Activated T-helper 17 cell treated with anti-CD3 and anti-CD28 coated beads, Interleukin-2, amount 50 U/mL, for 72 hours (primary cell): ENCODE measurements around the gene HVCN1. TPM values are rescaled to one million over a fixed set of nuclear protein-coding genes. Genes with fewer than 3 reads are reported as not detected.

ENCODE experiments used
- ATAC-seq: fragments of 150-1000 bp; cut with Tn5 transposase; replicated peaks from 2 replicates; pipeline ENCODE4 v1.10.0; 2021; ENCODE audit warnings: mild to moderate bottlenecking, moderate library complexity
- H3K27ac Mint-ChIP-seq: one replicate; pipeline ENCODE4 v1.8.0; 2022; ENCODE audit warnings: mixed read lengths
- H3K27me3 Mint-ChIP-seq: one replicate; pipeline ENCODE4 v1.8.0; 2022; ENCODE audit warnings: mixed read lengths
- H3K36me3 Mint-ChIP-seq: one replicate; pipeline ENCODE4 v1.8.0; 2022; ENCODE audit warnings: low read depth, mild to moderate bottlenecking, mixed read lengths
- H3K4me1 Mint-ChIP-seq: one replicate; pipeline ENCODE4 v1.8.0; 2022; ENCODE audit warnings: mixed read lengths
- H3K4me3 Mint-ChIP-seq: one replicate; pipeline ENCODE4 v1.8.0; 2022; ENCODE audit warnings: mild to moderate bottlenecking, mixed read lengths
- H3K9me3 Mint-ChIP-seq: one replicate; pipeline ENCODE4 v1.8.0; 2022; ENCODE audit warnings: mixed read lengths
- total RNA-seq, 2 donors: library from RNA; stranded (reverse); gene quantifications; one replicate each; pipeline ENCODE4 v1.2.3, GENCODE V29; 2022

HVCN1 gene
- total RNA-seq, 2 donors from 2014 or later, result 0.71 to 1.7 TPM

GRCh38 chr12:110599334-110599733 lies 89.6 kb downstream of the HVCN1 start:
- Mint-ChIP-seq H3K4me1 (peaks cover 7% of the 10 kb centered on the region), H3K27me3 (no peaks in the 10 kb centered on the region), H3K36me3 (no peaks in the 10 kb centered on the region), H3K4me3 (no peak overlapping the region), H3K9me3 (no peaks in the 10 kb centered on the region), H3K27ac (no peak overlapping the region)
- no peak for ATAC-seq

Other genes with a start within 250 kb of the HVCN1 start
- gene ARPC3, start 238.8 kb downstream of the HVCN1 start, total RNA-seq, result 100 to 1,000 TPM; 259 to 325 TPM
- gene GPN3, start 220.9 kb downstream of the HVCN1 start, total RNA-seq, result 10 to 100 TPM; 31.4 to 41.8 TPM
- 10 to 100 TPM; 29.0 to 37.1 TPM for gene FAM216A, start 220.3 kb downstream of the HVCN1 start, total RNA-seq
- gene VPS29, start 187.0 kb downstream of the HVCN1 start, total RNA-seq, result 100 to 1,000 TPM; 103 to 125 TPM
- 1 to 10 TPM; 1.5 to 2.5 TPM for gene RAD9B, start 186.8 kb downstream of the HVCN1 start, total RNA-seq
- gene PPTC7, start 105.8 kb downstream of the HVCN1 start, total RNA-seq, result 10 to 100 TPM; 31.4 to 36.7 TPM
- 1 to 10 TPM; 3.5 to 6.4 TPM for gene TCTN1, start 75.0 kb downstream of the HVCN1 start, total RNA-seq
- gene PPP1CC, start 53.8 kb upstream of the HVCN1 start, total RNA-seq, result 100 to 1,000 TPM; 185 to 259 TPM
- gene CCDC63, start 157.9 kb upstream of the HVCN1 start, total RNA-seq, result not detected
- gene MYL2, start 231.5 kb upstream of the HVCN1 start, total RNA-seq, result not detected